Keratinocyte (primary cell): ENCODE data around the gene MYPOP.

Experiments
- EZH2 ChIP-seq: IDR thresholded peaks from one replicate; pipeline ENCODE4 v1.6.1; 2012; ENCODE audit warnings: inconsistent platforms, mild to moderate bottlenecking, low read length, moderate library complexity
- TF ChIP-seq, protein P1 (sequence below), 3 experiments: IDR thresholded peaks in 1 of 3; conservative IDR thresholded peaks in 1 of 3; optimal IDR thresholded peaks in 1 of 3; 2 replicates in 2 of 3; 3 replicates in 1 of 3; pipeline versions ENCODE3 to v1.5.1; 2011; ENCODE audit warnings: low read length in 3 of 3, mild to moderate bottlenecking in 3 of 3, moderate library complexity in 2 of 3, control low read depth in 1 of 3, inconsistent platforms in 1 of 3; ENCODE audit not compliant: insufficient read depth in 2 of 3; ENCODE audit errors: extremely low read depth in 1 of 3

DNA sequence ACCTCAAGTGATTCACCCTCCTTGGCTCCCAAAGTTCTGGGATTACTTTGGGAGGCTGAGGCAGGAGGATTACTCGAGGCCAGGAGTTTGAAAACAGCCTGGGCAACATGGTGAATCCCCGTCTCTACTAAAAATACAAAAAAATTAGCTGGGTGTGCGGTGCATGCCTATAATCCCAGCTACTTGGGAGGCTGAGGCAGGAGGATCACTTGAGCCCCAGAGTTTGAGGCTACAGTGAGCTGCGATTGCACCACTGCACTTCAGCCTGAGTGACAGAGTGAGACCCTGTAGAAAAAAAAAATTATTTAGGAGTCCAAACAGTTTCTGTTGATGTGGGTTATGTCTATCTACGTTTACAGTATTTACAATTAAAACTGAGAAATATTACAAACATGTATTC, 31.6 kb downstream of the MYPOP start:
- TF ChIP-seq, protein P1, sequence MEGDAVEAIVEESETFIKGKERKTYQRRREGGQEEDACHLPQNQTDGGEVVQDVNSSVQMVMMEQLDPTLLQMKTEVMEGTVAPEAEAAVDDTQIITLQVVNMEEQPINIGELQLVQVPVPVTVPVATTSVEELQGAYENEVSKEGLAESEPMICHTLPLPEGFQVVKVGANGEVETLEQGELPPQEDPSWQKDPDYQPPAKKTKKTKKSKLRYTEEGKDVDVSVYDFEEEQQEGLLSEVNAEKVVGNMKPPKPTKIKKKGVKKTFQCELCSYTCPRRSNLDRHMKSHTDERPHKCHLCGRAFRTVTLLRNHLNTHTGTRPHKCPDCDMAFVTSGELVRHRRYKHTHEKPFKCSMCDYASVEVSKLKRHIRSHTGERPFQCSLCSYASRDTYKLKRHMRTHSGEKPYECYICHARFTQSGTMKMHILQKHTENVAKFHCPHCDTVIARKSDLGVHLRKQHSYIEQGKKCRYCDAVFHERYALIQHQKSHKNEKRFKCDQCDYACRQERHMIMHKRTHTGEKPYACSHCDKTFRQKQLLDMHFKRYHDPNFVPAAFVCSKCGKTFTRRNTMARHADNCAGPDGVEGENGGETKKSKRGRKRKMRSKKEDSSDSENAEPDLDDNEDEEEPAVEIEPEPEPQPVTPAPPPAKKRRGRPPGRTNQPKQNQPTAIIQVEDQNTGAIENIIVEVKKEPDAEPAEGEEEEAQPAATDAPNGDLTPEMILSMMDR (optimal IDR thresholded peaks at IDR 0.05 in 1 of 3, IDR thresholded peaks at IDR 0.05 in 1 of 3, conservative IDR thresholded peaks at IDR 0.05 in 1 of 3; ENCODE audit: extremely low read depth in 1 of 3, insufficient read depth in 2 of 3, low read length in 3 of 3) = no peak
- no peak for TF ChIP-seq EZH2
